Activated T-cell treated with anti-CD3 and anti-CD28 coated beads, Interleukin-2, amount 50 U/mL, for 4 hours (primary cell): ENCODE results near the gene ELOVL4. TPM values are rescaled to one million over a fixed set of nuclear protein-coding genes. Genes with fewer than 3 reads are reported as not detected.

Experiments
- ATAC-seq, 2 donors: fragments of 200-7000 bp; cut with Tn5 transposase; one replicate each; pipeline ENCODE4 v1.10.0; 2021
- DNase-seq: peaks from one replicate; pipeline ENCODE4 v3.0.0-alpha.2; 2020
- H3K27me3 Mint-ChIP-seq: one replicate; pipeline ENCODE4 v1.8.0; 2021; ENCODE audit warnings: low read depth, mixed read lengths
- H3K36me3 Mint-ChIP-seq: one replicate; pipeline ENCODE4 v1.8.0; 2022; ENCODE audit warnings: mixed read lengths; ENCODE audit not compliant: insufficient read depth
- H3K4me1 Mint-ChIP-seq: one replicate; pipeline ENCODE4 v1.8.0; 2021; ENCODE audit warnings: low read depth, mixed read lengths
- H3K4me3 Mint-ChIP-seq: one replicate; pipeline ENCODE4 v1.8.0; 2021; ENCODE audit warnings: mild to moderate bottlenecking, moderate library complexity, mixed read lengths
- H3K9me3 Mint-ChIP-seq: one replicate; pipeline ENCODE4 v1.8.0; 2021; ENCODE audit warnings: mixed read lengths
- total RNA-seq, 3 donors: library from RNA; stranded (reverse); gene quantifications; one replicate each; pipeline ENCODE4 v1.2.1, GENCODE V29; 2021

ELOVL4 gene
- 1 to 10 TPM in 1 of 3 donors, under 1 TPM in 2; 0.51 to 1.3 (median 0.82) TPM for total RNA-seq

GRCh38 chr6:79947191-79948186 is at the start of gene ELOVL4:
TSS of gene ELOVL4 (minus strand) at chr6:79947553. CDS start at chr6:79947279, 274 bp downstream.
- peak; percentile 58 for DNase-seq
- H3K9me3 Mint-ChIP-seq = no peaks in the 10 kb centered on the region
- H3K27me3 Mint-ChIP-seq = peaks cover 44% of the 10 kb centered on the region
- peak within 1 kb of the TSS; percentile 87 for H3K4me3 Mint-ChIP-seq
- peaks cover 26% of the 10 kb centered on the region for H3K4me1 Mint-ChIP-seq
- H3K36me3 Mint-ChIP-seq = no peaks in the 10 kb centered on the region
- ATAC-seq = peak; percentile 77 to 83

DNA sequence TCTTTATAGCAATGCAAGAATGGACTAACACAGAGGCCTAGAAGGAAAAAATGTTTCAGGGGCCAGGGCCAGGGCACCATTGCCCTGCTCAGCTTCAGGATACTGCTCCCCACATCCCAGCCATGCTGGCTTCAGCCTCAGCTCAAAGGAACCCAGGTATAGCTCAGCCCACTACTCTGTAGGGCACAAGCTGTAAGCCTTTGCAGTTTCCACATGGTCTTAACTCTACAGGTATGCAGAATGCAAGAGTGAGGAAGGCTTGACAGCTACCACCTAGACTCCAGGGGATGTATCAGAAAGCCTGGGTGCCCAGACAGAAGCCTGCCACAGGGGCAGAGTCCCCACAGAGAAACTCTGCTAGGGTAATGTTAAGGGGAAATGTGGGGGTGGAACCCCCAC is 46.6 kb upstream of the ELOVL4 start:
- ATAC-seq (peak in 1 of 2 donors; percentile 34), DNase-seq (no peak)
- Mint-ChIP-seq H3K4me3 (no peak overlapping the region), H3K36me3 (no peaks in the 10 kb centered on the region), H3K4me1 (no peaks in the 10 kb centered on the region), H3K9me3 (no peaks in the 10 kb centered on the region), H3K27me3 (peaks cover 2% of the 10 kb centered on the region)

DNA sequence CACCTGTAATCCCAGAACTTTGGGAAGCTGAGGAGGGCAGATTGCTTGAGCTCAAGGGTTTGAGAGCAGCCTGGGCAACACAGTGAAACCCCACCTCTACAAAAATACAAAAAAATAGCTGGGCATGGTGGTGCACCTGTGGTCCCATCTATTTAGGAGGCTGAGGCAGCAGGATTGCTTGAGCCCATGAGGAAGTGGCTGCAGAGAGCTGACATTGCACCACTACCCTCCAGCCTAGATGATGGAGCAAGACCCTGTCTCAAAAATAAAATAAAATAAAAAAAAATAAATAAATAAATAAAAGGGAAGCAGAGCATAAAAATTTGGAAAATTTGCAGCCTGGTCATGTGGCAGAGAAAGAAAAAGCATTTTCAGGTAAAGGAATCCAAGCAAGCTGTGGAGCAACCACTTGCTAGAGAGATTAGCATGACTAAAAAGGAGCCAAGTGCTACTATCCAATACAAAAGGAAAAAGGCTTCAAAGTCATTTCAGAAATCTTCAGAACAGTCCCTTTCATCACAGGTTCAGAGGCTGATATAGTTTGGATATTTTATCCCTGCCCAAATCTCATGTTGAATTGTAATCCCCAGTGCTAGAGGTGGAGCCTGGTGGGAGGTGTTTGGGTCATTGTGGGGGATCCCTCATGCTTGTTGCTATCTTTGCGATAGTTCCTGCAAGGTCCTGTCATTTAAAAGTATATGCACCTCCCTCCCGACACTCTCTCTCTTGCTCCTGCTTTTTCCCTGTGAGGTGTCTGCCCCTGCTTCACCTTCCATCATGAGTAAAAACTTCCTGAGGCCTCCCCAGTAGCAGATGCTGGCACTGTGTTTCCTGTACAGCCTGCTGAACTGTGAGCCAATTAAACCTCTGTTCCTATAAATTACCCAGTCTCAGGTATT is 45.9 kb upstream of the ELOVL4 start:
- ATAC-seq (no peak), DNase-seq (no peak)
- Mint-ChIP-seq H3K4me3 (no peak overlapping the region), H3K4me1 (no peaks in the 10 kb centered on the region), H3K27me3 (peaks cover 2% of the 10 kb centered on the region), H3K9me3 (no peaks in the 10 kb centered on the region), H3K36me3 (no peaks in the 10 kb centered on the region)

- H3K4me1 Mint-ChIP-seq = no peaks in the 10 kb centered on the region
- no peaks in the 10 kb centered on the region for H3K36me3 Mint-ChIP-seq
- no peak overlapping the region for H3K4me3 Mint-ChIP-seq
- DNase-seq = no peak
- no peaks in the 10 kb centered on the region for H3K9me3 Mint-ChIP-seq
- H3K27me3 Mint-ChIP-seq = no peaks in the 10 kb centered on the region
- ATAC-seq = no peak
These were observed 42.3 kb upstream of the ELOVL4 start for GRCh38 chr6:79989641-79990040.

DNA sequence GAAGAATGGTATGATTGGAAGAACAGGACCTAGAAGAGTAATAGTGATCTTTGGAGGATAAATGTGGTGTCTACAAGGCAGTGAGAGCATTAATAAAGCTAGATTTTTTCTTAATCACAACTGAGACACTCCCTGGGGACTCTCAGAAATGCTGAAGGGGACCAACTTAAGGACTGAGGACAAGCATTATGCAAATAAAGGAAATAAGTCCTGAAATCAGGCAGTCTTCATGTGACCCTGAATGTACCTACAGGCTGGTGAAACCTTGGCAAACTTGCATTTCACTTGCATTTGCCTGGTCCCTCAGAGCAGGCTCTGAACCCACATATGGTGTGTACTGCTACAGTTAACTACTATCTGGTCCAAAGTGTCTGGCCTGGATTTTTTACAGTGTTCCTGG is 37.8 kb upstream of the ELOVL4 start:
- Mint-ChIP-seq H3K9me3 (no peaks in the 10 kb centered on the region), H3K27me3 (no peaks in the 10 kb centered on the region), H3K4me3 (no peak overlapping the region), H3K4me1 (peaks cover 6% of the 10 kb centered on the region), H3K36me3 (no peaks in the 10 kb centered on the region)
- DNase-seq (no peak), ATAC-seq (no peak)

DNA sequence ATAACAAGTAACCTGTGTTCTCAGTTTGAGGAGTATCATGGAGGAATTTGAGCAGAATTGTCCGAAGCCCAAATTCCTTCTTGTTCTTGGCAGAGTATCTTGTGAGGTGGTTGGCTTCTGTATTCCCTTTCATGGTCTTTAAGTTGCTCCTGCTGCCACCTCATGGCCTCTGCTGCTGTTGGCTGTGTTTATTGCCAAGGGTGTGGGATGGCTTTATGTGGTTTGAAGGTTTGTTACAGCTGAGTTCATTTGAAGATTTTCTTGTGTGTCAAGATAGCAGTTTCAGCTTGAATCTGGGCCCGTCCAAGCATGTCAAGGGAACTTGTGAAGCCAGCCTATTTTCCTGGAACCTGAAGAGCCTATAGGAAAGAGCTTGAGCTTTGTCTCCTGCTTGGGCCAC is 36.9 kb upstream of the ELOVL4 start:
- DNase-seq = no peak
- H3K27me3 Mint-ChIP-seq = no peaks in the 10 kb centered on the region
- peaks cover 6% of the 10 kb centered on the region for H3K4me1 Mint-ChIP-seq
- no peaks in the 10 kb centered on the region for H3K36me3 Mint-ChIP-seq
- no peaks in the 10 kb centered on the region for H3K9me3 Mint-ChIP-seq
- no peak for ATAC-seq
- no peak overlapping the region for H3K4me3 Mint-ChIP-seq

DNA sequence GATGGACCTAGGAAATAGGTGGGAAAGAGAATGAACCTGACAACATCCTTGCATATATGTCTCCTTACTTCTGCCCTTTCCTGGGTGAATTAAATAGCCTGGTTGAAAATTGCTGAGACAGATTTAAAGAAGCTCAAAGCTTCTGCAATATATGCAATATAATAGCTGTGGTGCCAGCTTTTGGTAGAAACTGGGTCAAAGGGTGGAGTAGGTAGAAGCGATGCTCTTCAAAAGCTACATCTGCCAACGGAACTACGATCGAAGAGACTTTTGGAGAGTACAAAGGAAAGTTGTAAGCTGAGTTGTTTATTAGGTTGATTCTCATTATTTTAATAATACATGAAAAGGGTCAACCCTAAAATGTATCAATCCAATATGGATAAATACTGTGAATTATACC is 34.3 kb upstream of the ELOVL4 start:
- no peak for DNase-seq
- H3K4me3 Mint-ChIP-seq = no peak overlapping the region
- peaks cover 9% of the 10 kb centered on the region for H3K27me3 Mint-ChIP-seq
- peaks cover 6% of the 10 kb centered on the region for H3K4me1 Mint-ChIP-seq
- H3K36me3 Mint-ChIP-seq = no peaks in the 10 kb centered on the region
- ATAC-seq = no peak
- H3K9me3 Mint-ChIP-seq = no peaks in the 10 kb centered on the region

DNA sequence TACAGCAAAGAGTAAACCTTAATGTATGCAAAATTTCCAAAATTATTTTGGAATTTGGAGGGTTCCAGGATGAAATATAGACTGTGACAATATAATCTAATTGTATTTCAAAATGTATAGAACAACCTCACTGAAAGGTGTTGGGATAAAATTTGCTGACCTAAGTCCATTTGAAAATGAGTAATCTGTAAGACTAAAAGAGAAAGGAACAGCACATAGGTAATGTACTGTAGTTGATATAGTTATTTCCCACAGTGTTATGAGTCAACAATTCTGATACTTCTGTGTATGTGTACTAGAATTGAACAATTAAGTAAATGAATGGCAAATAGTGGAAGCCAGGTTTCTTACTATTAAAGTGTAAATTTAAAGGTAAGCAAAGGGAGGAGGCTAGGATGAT is 23.8 kb upstream of the ELOVL4 start:
- H3K27me3 Mint-ChIP-seq = no peaks in the 10 kb centered on the region
- no peak overlapping the region for H3K4me3 Mint-ChIP-seq
- DNase-seq (no peak), ATAC-seq (no peak)
- H3K36me3 Mint-ChIP-seq = peaks cover 2% of the 10 kb centered on the region
- H3K4me1 Mint-ChIP-seq = no peaks in the 10 kb centered on the region
- peaks cover 22% of the 10 kb centered on the region for H3K9me3 Mint-ChIP-seq

- H3K4me1 Mint-ChIP-seq = peaks cover 4% of the 10 kb centered on the region
- DNase-seq (no peak), ATAC-seq (no peak)
- peaks cover 2% of the 10 kb centered on the region for H3K36me3 Mint-ChIP-seq
- peaks cover 2% of the 10 kb centered on the region for H3K27me3 Mint-ChIP-seq
- no peak overlapping the region for H3K4me3 Mint-ChIP-seq
- peaks cover 22% of the 10 kb centered on the region for H3K9me3 Mint-ChIP-seq
These were observed 22.4 kb upstream of the ELOVL4 start for GRCh38 chr6:79969784-79970183.

DNA sequence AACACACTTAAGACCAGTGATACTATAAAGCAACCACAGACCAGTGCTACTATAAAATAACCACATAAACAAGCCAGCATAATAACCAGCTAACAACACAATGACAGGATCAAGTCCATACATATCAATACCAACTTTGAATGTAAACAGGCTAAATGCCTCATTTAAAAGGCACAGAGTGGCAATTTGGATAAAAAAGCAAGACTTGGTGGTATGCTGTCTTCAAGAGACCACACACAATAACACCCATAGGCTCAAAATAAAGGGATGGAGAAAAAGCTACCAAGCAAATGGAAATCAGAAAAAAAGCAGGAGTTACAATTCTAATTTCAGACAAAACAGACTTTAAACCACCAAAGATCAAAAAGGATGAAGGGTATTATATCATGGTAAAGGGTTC is 19.8 kb upstream of the ELOVL4 start:
- H3K27me3 Mint-ChIP-seq = peaks cover 2% of the 10 kb centered on the region
- DNase-seq = no peak
- peaks cover 22% of the 10 kb centered on the region for H3K9me3 Mint-ChIP-seq
- H3K4me1 Mint-ChIP-seq = peaks cover 6% of the 10 kb centered on the region
- no peak for ATAC-seq
- H3K4me3 Mint-ChIP-seq = no peak overlapping the region
- peaks cover 2% of the 10 kb centered on the region for H3K36me3 Mint-ChIP-seq

DNA sequence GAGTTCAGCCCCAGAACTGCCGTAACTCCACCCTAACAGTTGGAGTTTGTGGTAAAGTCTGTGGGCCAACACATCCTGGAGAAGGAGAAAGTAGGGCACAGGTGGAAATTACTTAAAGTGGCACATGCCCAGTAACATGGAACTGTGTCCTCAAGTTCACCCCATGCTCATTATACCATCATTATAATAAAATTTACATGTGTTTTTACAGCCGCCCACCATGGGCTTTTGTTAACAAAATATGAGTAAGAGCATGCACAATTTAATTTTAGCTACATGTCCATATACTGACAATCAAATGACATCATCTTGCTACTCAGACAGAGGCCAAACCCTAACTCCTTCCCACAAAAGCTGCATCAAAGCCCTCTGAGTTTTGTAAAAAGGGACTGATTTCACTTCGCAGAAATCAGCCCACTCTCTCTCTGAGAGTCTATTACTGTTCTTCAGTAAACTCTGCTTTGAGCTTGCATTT is 17.3 kb upstream of the ELOVL4 start:
- peaks cover 6% of the 10 kb centered on the region for H3K4me1 Mint-ChIP-seq
- no peaks in the 10 kb centered on the region for H3K36me3 Mint-ChIP-seq
- no peak overlapping the region for H3K4me3 Mint-ChIP-seq
- peaks cover 18% of the 10 kb centered on the region for H3K9me3 Mint-ChIP-seq
- peak in 1 of 2 donors; percentile 86 for ATAC-seq
- peaks cover 2% of the 10 kb centered on the region for H3K27me3 Mint-ChIP-seq
- no peak for DNase-seq

GRCh38 chr6:79954849-79955248 is 7.5 kb upstream of the ELOVL4 start:
- H3K9me3 Mint-ChIP-seq = no peaks in the 10 kb centered on the region
- DNase-seq = no peak

GRCh38 chr6:79949233-79949632 is 1.9 kb upstream of the ELOVL4 start:
- peak; percentile 36 for DNase-seq
- no peak overlapping the region for H3K4me3 Mint-ChIP-seq

More at GRCh38 chr6:79954849-79955248, 7.5 kb upstream of the ELOVL4 start:
- no peak for ATAC-seq
- peaks cover 26% of the 10 kb centered on the region for H3K27me3 Mint-ChIP-seq
- H3K4me1 Mint-ChIP-seq = no peaks in the 10 kb centered on the region
- no peaks in the 10 kb centered on the region for H3K36me3 Mint-ChIP-seq
- no peak overlapping the region for H3K4me3 Mint-ChIP-seq

More at GRCh38 chr6:79949233-79949632, 1.9 kb upstream of the ELOVL4 start:
- Mint-ChIP-seq H3K36me3 (no peaks in the 10 kb centered on the region), H3K4me1 (peaks cover 26% of the 10 kb centered on the region), H3K27me3 (peaks cover 31% of the 10 kb centered on the region), H3K9me3 (no peaks in the 10 kb centered on the region)
- ATAC-seq = no peak
